GM12878 (cell line): Measurements from ENCODE around the gene CTNNA2. TPM values are rescaled to one million over a fixed set of nuclear protein-coding genes. Genes with fewer than 3 reads are reported as not detected.

Experiments
- ATAC-seq: fragments of 200-7000 bp; cut with Tn5 transposase; 3 replicates; pipeline ENCODE4 v1.9.1; 2020; ENCODE audit warnings: mild to moderate bottlenecking, moderate library complexity
- BruUV-seq: library from RNA; stranded (reverse); fragments of 400-500 nt; replicated peaks from 2 replicates; lab custom pipeline; 2021; lab: Mats Ljungman, UMichigan
- CTCF ChIA-PET: fragments of 300-600 bp; sonication (Branson Sonifier 250); formaldehyde crosslinking; extraction: SDS; loops from one replicate; lab custom pipeline; 2021; ENCODE audit warnings: inconsistent platforms; lab: Yijun Ruan, JAX
- POLR2A ChIA-PET: fragments of 350-600 bp; formaldehyde crosslinking; extraction: SDS; loops from one replicate; lab custom pipeline; 2021; ENCODE audit warnings: inconsistent platforms; lab: Charles Lee
- RAD21 ChIA-PET: fragments of 300-600 bp; sonication (Branson Sonifier 250); formaldehyde crosslinking; loops from one replicate; lab custom pipeline; 2023; ENCODE audit warnings: antibody characterized with exemption; ENCODE audit not compliant: unreplicated experiment; lab: Charles Lee
- SMC1A ChIA-PET: fragments of 300-600 bp; sonication (Branson Sonifier 250); formaldehyde crosslinking; loops from one replicate; lab custom pipeline; 2023; ENCODE audit not compliant: unreplicated experiment, uncharacterized antibody; lab: Charles Lee
- DNase-seq: peaks from one replicate; pipeline ENCODE4 v3.0.0-alpha.2; 2011; ENCODE audit warnings: low read depth, low spot score
- FAIRE-seq: peaks from 3 replicates; lab custom pipeline; 2011; peaks lifted over from hg19 to GRCh38; lab: Jason Lieb, UNC
- H2AFZ ChIP-seq: 2 replicates; pipeline ENCODE4 v1.6.0; 2011; ENCODE audit warnings: low read depth, low read length, control low read depth; ENCODE audit not compliant: control insufficient read depth
- H3K27ac ChIP-seq: 2 replicates; pipeline ENCODE4 v1.5.1; 2011; ENCODE audit warnings: control low read depth; ENCODE audit not compliant: control insufficient read depth, insufficient read depth
- H3K27me3 ChIP-seq, 2 experiments: replicated peaks in 1 of 2; 2 replicates each; pipeline versions ENCODE4 v1.6.0 to v1.6.1; 2011; ENCODE audit warnings: low read length in 1 of 2; ENCODE audit not compliant: control insufficient read depth in 2 of 2, insufficient read depth in 2 of 2
- H3K36me3 ChIP-seq, 2 experiments: 2 replicates each; pipeline ENCODE4 v1.5.1; 2011; ENCODE audit warnings: low read length in 1 of 2; ENCODE audit not compliant: control insufficient read depth in 2 of 2, insufficient read depth in 2 of 2
- H3K4me1 ChIP-seq: 2 replicates; pipeline ENCODE4 v1.6.1; 2011; ENCODE audit warnings: mild to moderate bottlenecking, low read length, moderate library complexity, mixed read lengths; ENCODE audit not compliant: control insufficient read depth, insufficient read depth
- H3K4me2 ChIP-seq: 2 replicates; pipeline ENCODE4 v1.6.0; 2011; ENCODE audit warnings: control low read depth; ENCODE audit not compliant: control insufficient read depth, insufficient read depth
- H3K4me3 ChIP-seq: fragments of 200-600 bp; sonication (generic); 2 replicates; pipeline ENCODE4 v1.5.1; 2016
- H3K79me2 ChIP-seq: 2 replicates; pipeline ENCODE4 v1.6.0; 2011; ENCODE audit warnings: low read length; ENCODE audit not compliant: control insufficient read depth, insufficient read depth
- H3K9ac ChIP-seq: 2 replicates; pipeline ENCODE4 v1.8.0; 2011; ENCODE audit warnings: low read length, control low read depth, mixed read lengths; ENCODE audit not compliant: control insufficient read depth, insufficient read depth
- H3K9me3 ChIP-seq: replicated peaks from 3 replicates; pipeline ENCODE4 v1.5.1; 2011; ENCODE audit warnings: mild to moderate bottlenecking, low read length; ENCODE audit not compliant: control insufficient read depth, insufficient read depth
- H4K20me1 ChIP-seq: 2 replicates; pipeline ENCODE4 v1.6.0; 2011; ENCODE audit not compliant: control insufficient read depth, insufficient read depth
- BMI1 ChIP-seq: fragments of 450-650 bp; IDR thresholded peaks from 2 replicates; pipeline ENCODE4 v1.6.1; 2016; ENCODE audit warnings: mild to moderate bottlenecking, moderate library complexity, borderline replicate concordance
- CBFB ChIP-seq: IDR thresholded peaks from 2 replicates; pipeline ENCODE4 v1.6.1; 2016; ENCODE audit warnings: antibody characterized with exemption, low read depth
- CBX5 ChIP-seq: sonication (generic); IDR thresholded peaks from 2 replicates; pipeline ENCODE4 v1.6.1; 2016; ENCODE audit warnings: low read depth, moderate library complexity, mild to moderate bottlenecking, inconsistent platforms
- ESRRA ChIP-seq: IDR thresholded peaks from 2 replicates; pipeline ENCODE4 v1.6.1; 2012; ENCODE audit warnings: mild to moderate bottlenecking, low read length, improper control_type of control experiment
- LARP7 ChIP-seq: fragments of 450-650 bp; IDR thresholded peaks from 2 replicates; pipeline ENCODE4 v1.6.1; 2017; ENCODE audit warnings: mild to moderate bottlenecking
- MEF2B ChIP-seq: fragments of 450-650 bp; IDR thresholded peaks from 2 replicates; pipeline ENCODE4 v1.6.1; 2018; ENCODE audit warnings: mild to moderate bottlenecking, moderate library complexity; ENCODE audit not compliant: partially characterized antibody, poor library complexity, severe bottlenecking
- MYB ChIP-seq: fragments of 150-350 bp; IDR thresholded peaks from 2 replicates; pipeline ENCODE4 v1.6.1; 2014; ENCODE audit warnings: mild to moderate bottlenecking, low read depth, low read length, borderline replicate concordance
- NRF1 ChIP-seq: conservative IDR thresholded peaks from 2 replicates; pipeline ENCODE4 v1.6.1; 2011; ENCODE audit warnings: mild to moderate bottlenecking, low read depth, low read length, improper control_type of control experiment
- RELA ChIP-seq: fragments of 450-650 bp; IDR thresholded peaks from 2 replicates; pipeline ENCODE4 v1.8.0; 2014; ENCODE audit warnings: borderline replicate concordance; ENCODE audit not compliant: partially characterized antibody
- STAT1 ChIP-seq: fragments of 450-650 bp; conservative IDR thresholded peaks from 2 replicates; pipeline ENCODE4 v1.6.1; 2014; ENCODE audit warnings: antibody characterized with exemption, mild to moderate bottlenecking
- ZNF384 ChIP-seq: IDR thresholded peaks from 2 replicates; pipeline ENCODE4 v1.6.1; 2012; ENCODE audit warnings: low read depth, mild to moderate bottlenecking, low read length, improper control_type of control experiment, borderline replicate concordance
- WGBS: methylation state at CpG from one replicate; pipeline ENCODE4 v1.1.6; 2016; ENCODE audit warnings: low lambda C conversion rate; ENCODE audit not compliant: insufficient replicate concordance, insufficient coverage; ENCODE audit errors: missing lambda C conversion rate; 5-methylcytosine and 5-hydroxymethylcytosine counted together
- in situ Hi-C: fragments of 300-500 bp; cut with MboI; formaldehyde crosslinking; loops from 9 replicates; pipeline ENCODE4 v1.14.3; 2018; ENCODE audit warnings: mixed read lengths
- intact Hi-C: fragments of 100-400 bp; cut with micrococcal nuclease; formaldehyde crosslinking; loops from one replicate; pipeline ENCODE4 v1.14.2; 2022; ENCODE audit not compliant: unreplicated experiment
- polyA plus RNA-seq, 11 experiments: library from polyadenylated mRNA; depleted of rRNA in 4 of 11; unstranded in 6 of 11; stranded (reverse) in 5 of 11; fragments of >200 nt; fragmentation: Nextera tagmentation in 4 of 11; fragmentation: Illumina TruSeq in 1 of 11; extraction: Ambion mirVana in 4 of 11; extraction: Trizol in 1 of 11; gene quantifications; 1 replicate in 1 of 11; 2 replicates in 10 of 11; pipeline versions ENCODE4 v1.2.1 to v1.2.3, GENCODE V29; 2011 to 2016; ENCODE audit warnings: inconsistent platforms in 2 of 11, missing spikeins in 2 of 11, low read depth in 1 of 11
- total RNA-seq, 4 experiments: library from RNA; depleted of rRNA in 3 of 4; stranded (reverse); fragments of >200 nt in 3 of 4; fragmentation: Illumina TruSeq in 1 of 4; extraction: Trizol in 1 of 4; gene quantifications; 2 replicates each; pipeline versions ENCODE4 v1.2.1 to v1.2.3, GENCODE V29; 2013 to 2021
- TF ChIP-seq, protein P1 (sequence below): fragments of 450-650 bp; IDR thresholded peaks from 2 replicates; pipeline ENCODE4 v1.6.1; 2017; ENCODE audit warnings: antibody characterized with exemption, mild to moderate bottlenecking, moderate library complexity
- TF ChIP-seq, protein P2 (sequence below): IDR thresholded peaks from 2 replicates; pipeline ENCODE4 v1.6.1; 2012; ENCODE audit warnings: low read depth, low read length, improper control_type of control experiment
- TF ChIP-seq, protein P3 (sequence below): IDR thresholded peaks from 2 replicates; pipeline ENCODE4 v1.6.1; 2012; ENCODE audit warnings: low read depth, low read length, improper control_type of control experiment

The CTNNA2 gene
- total and polyA plus RNA-seq, 10 of the 15 experiments (the other 5 are each of a cell fraction or from before 2014, with no cell fraction given) = 2.4 to 36.2 (median 6.6) TPM

DNA sequence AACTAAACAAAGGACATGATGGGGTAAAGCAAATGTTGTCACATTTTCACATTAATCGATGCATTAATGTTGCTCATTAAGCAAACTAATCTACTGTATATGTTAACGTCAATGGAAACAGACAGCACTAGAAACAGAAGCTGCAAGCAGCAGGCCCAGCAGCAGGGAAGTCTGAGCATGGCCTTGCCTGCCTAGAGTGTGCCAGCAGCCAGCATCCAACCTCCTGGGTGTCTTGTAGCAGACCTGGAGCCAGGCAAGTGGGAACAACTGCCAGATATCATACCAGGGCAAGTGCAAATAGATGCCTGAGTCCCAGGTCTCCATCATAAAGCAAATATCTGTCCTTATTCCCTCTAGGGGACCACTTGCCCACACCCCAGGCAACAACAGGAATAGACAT is 472.7 kb downstream of the CTNNA2 start:
- POLR2A ChIA-PET = no interaction called here
- BruUV-seq = no TSS peak
- no peak for ATAC-seq
- H3K27ac ChIP-seq = no peak overlapping the region
- CTCF ChIA-PET = no interaction called here
- H2AFZ ChIP-seq = no peak overlapping the region
- no peaks in the 10 kb centered on the region for H3K9me3 ChIP-seq
- SMC1A ChIA-PET = no interaction called here
- in situ Hi-C loops = no loop called here
- H3K4me2 ChIP-seq = no peak overlapping the region
- WGBS = 0% methylated on average over 2 of the region's 2 CpGs
- H3K9ac ChIP-seq = no peak overlapping the region
- no peak for DNase-seq
- no peaks in the 10 kb centered on the region for H3K79me2 ChIP-seq
- intact Hi-C loops = no loop called here
- FAIRE-seq = no peak
- no peaks in the 10 kb centered on the region for H3K4me1 ChIP-seq
- RAD21 ChIA-PET = no interaction called here
- H4K20me1 ChIP-seq = no peaks in the 10 kb centered on the region
- TF ChIP-seq CBX5 = no peak
- TF ChIP-seq ZNF384 = no peak
- TF ChIP-seq LARP7 = no peak
- TF ChIP-seq STAT1 = no peak
- TF ChIP-seq CBFB = no peak
- no peak for TF ChIP-seq RELA
- no peak for TF ChIP-seq ESRRA
- H3K36me3 ChIP-seq = no peaks in the 10 kb centered on the region
- H3K27me3 ChIP-seq = no peaks in the 10 kb centered on the region
- H3K4me3 ChIP-seq = no peak overlapping the region

DNA sequence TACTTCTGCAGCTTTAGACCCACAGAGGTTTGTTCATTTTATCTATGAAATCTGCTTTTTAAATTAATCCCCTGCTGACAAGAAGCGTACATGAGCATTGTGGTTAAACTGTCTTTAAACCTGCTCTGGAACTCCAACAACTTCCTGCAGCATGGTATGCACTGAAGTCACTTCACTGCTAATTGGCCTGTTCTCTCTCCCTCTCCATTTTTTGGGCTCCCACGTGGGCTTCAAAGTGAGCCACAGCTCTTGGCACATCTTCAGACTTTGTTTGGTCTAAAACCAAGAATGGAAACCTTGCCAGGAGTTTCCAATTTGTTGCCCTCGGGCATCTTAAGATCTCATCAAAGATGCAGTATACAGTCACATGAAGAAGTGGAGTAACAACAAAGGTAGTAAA is 480.3 kb downstream of the CTNNA2 start:
- Histone ChIP-seq H2AFZ (no peak overlapping the region), H3K9ac (no peak overlapping the region), H3K79me2 (no peaks in the 10 kb centered on the region), H3K4me1 (no peaks in the 10 kb centered on the region), H3K27me3 (no peaks in the 10 kb centered on the region), H3K4me2 (no peak overlapping the region), H3K4me3 (no peak overlapping the region), H3K27ac (no peak overlapping the region), H4K20me1 (no peaks in the 10 kb centered on the region), H3K36me3 (no peaks in the 10 kb centered on the region), H3K9me3 (no peaks in the 10 kb centered on the region)
- ATAC-seq (no peak), FAIRE-seq (no peak), DNase-seq (no peak)
- ChIA-PET CTCF (no interaction called here), POLR2A (no interaction called here), RAD21 (no interaction called here), SMC1A (no interaction called here)
- TF ChIP-seq NRF1 (no peak), CBFB (no peak), MYB (no peak), BMI1 (no peak), MEF2B (no peak)
- TF ChIP-seq, protein P1, sequence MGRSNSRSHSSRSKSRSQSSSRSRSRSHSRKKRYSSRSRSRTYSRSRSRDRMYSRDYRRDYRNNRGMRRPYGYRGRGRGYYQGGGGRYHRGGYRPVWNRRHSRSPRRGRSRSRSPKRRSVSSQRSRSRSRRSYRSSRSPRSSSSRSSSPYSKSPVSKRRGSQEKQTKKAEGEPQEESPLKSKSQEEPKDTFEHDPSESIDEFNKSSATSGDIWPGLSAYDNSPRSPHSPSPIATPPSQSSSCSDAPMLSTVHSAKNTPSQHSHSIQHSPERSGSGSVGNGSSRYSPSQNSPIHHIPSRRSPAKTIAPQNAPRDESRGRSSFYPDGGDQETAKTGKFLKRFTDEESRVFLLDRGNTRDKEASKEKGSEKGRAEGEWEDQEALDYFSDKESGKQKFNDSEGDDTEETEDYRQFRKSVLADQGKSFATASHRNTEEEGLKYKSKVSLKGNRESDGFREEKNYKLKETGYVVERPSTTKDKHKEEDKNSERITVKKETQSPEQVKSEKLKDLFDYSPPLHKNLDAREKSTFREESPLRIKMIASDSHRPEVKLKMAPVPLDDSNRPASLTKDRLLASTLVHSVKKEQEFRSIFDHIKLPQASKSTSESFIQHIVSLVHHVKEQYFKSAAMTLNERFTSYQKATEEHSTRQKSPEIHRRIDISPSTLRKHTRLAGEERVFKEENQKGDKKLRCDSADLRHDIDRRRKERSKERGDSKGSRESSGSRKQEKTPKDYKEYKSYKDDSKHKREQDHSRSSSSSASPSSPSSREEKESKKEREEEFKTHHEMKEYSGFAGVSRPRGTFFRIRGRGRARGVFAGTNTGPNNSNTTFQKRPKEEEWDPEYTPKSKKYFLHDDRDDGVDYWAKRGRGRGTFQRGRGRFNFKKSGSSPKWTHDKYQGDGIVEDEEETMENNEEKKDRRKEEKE = no peak
- TF ChIP-seq, protein P2, sequence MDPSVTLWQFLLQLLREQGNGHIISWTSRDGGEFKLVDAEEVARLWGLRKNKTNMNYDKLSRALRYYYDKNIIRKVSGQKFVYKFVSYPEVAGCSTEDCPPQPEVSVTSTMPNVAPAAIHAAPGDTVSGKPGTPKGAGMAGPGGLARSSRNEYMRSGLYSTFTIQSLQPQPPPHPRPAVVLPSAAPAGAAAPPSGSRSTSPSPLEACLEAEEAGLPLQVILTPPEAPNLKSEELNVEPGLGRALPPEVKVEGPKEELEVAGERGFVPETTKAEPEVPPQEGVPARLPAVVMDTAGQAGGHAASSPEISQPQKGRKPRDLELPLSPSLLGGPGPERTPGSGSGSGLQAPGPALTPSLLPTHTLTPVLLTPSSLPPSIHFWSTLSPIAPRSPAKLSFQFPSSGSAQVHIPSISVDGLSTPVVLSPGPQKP = no peak
- TF ChIP-seq, protein P3, sequence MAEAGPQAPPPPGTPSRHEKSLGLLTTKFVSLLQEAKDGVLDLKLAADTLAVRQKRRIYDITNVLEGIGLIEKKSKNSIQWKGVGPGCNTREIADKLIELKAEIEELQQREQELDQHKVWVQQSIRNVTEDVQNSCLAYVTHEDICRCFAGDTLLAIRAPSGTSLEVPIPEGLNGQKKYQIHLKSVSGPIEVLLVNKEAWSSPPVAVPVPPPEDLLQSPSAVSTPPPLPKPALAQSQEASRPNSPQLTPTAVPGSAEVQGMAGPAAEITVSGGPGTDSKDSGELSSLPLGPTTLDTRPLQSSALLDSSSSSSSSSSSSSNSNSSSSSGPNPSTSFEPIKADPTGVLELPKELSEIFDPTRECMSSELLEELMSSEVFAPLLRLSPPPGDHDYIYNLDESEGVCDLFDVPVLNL = no peak
- BruUV-seq = no TSS peak
- in situ Hi-C loops = no loop called here
- 3% methylated on average over 3 of the region's 3 CpGs for WGBS
- intact Hi-C loops = no loop called here
